GM19239 (cell line): ENCODE results near the gene ST3GAL3.

Source experiments
- DNase-seq: peaks from one replicate; pipeline ENCODE4 v3.0.0; 2011; ENCODE audit warnings: low spot score; ENCODE audit not compliant: insufficient read length
- FAIRE-seq: peaks from 2 replicates; lab custom pipeline; 2011; peaks lifted over from hg19 to GRCh38; lab: Jason Lieb, UNC

Gene ST3GAL3

GRCh38 chr1:43781574-43781973 lies 74.2 kb downstream of the ST3GAL3 start:
- no peak for DNase-seq
- FAIRE-seq = no peak

- DNase-seq (no peak), FAIRE-seq (no peak)
Observed at GRCh38 chr1:43783096-43783670, 75.8 kb downstream of the ST3GAL3 start.

- FAIRE-seq (no peak), DNase-seq (no peak)
Observed at GRCh38 chr1:43783671-43784205, 76.4 kb downstream of the ST3GAL3 start.

- FAIRE-seq (no peak), DNase-seq (no peak)
Observed at GRCh38 chr1:43786201-43786958, 79.0 kb downstream of the ST3GAL3 start.

GRCh38 chr1:43786960-43787359 lies 79.6 kb downstream of the ST3GAL3 start:
- no peak for FAIRE-seq
- no peak for DNase-seq

- DNase-seq = no peak
- FAIRE-seq = no peak
Observed at GRCh38 chr1:43789604-43790550, 82.5 kb downstream of the ST3GAL3 start.

GRCh38 chr1:43791243-43791642 lies 83.9 kb downstream of the ST3GAL3 start:
- DNase-seq (no peak), FAIRE-seq (no peak)

GRCh38 chr1:43796111-43796581 lies 88.8 kb downstream of the ST3GAL3 start:
- DNase-seq (no peak), FAIRE-seq (no peak)

GRCh38 chr1:43797891-43798290 lies 90.6 kb downstream of the ST3GAL3 start:
- DNase-seq (no peak), FAIRE-seq (no peak)

GRCh38 chr1:43799656-43800635 lies 92.6 kb downstream of the ST3GAL3 start:
- DNase-seq (no peak), FAIRE-seq (no peak)

GRCh38 chr1:43800771-43801170 lies 93.4 kb downstream of the ST3GAL3 start:
- DNase-seq = no peak
- no peak for FAIRE-seq

- FAIRE-seq = no peak
- no peak for DNase-seq
Observed at GRCh38 chr1:43801203-43801602, 93.9 kb downstream of the ST3GAL3 start.

- FAIRE-seq (no peak), DNase-seq (no peak)
Observed at GRCh38 chr1:43802356-43802980, 95.1 kb downstream of the ST3GAL3 start.

GRCh38 chr1:43803105-43803504 lies 95.8 kb downstream of the ST3GAL3 start:
- FAIRE-seq (no peak), DNase-seq (no peak)

- FAIRE-seq (no peak), DNase-seq (no peak)
Observed at GRCh38 chr1:43803646-43804045, 96.3 kb downstream of the ST3GAL3 start.

- no peak for DNase-seq
- no peak for FAIRE-seq
Observed at GRCh38 chr1:43804569-43804968, 97.2 kb downstream of the ST3GAL3 start.

GRCh38 chr1:43805340-43805739 lies 98.0 kb downstream of the ST3GAL3 start:
- no peak for FAIRE-seq
- DNase-seq = no peak

GRCh38 chr1:43806183-43806582 lies 98.8 kb downstream of the ST3GAL3 start:
- FAIRE-seq = no peak
- no peak for DNase-seq

- no peak for FAIRE-seq
- DNase-seq = no peak
Observed at GRCh38 chr1:43809097-43809673, 101.8 kb downstream of the ST3GAL3 start.
